ENCODE results near the gene PARVA. TPM values are rescaled to one million over a fixed set of nuclear protein-coding genes. Genes with fewer than 3 reads are reported as not detected.

The PARVA gene, protein sequence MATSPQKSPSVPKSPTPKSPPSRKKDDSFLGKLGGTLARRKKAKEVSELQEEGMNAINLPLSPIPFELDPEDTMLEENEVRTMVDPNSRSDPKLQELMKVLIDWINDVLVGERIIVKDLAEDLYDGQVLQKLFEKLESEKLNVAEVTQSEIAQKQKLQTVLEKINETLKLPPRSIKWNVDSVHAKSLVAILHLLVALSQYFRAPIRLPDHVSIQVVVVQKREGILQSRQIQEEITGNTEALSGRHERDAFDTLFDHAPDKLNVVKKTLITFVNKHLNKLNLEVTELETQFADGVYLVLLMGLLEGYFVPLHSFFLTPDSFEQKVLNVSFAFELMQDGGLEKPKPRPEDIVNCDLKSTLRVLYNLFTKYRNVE
- total RNA-seq: 100 to 1,000 TPM in 1 of 4 donors, 10 to 100 TPM in 3; 64.0 to 164 (median 93.5) TPM

GRCh38 chr11:12377106-12377823, at the start of gene PARVA:
Gene PARVA, plus strand, starts transcription at chr11:12377571. Its CDS starts 77 bp downstream, at chr11:12377648.
- DNase-seq (ENCODE audit: low spot score): no peak
- no peak for TF ChIP-seq CTCF (IDR thresholded peaks at IDR 0.05)

GRCh38 chr11:12329169-12329568, 48.2 kb upstream of the PARVA start:
- TF ChIP-seq CTCF (IDR thresholded peaks at IDR 0.05): no peak
- DNase-seq (ENCODE audit: low spot score) (no peak), ATAC-seq (ENCODE audit: low FRiP score) (no peak)

More at GRCh38 chr11:12377106-12377823, at the start of gene PARVA:
- peak; percentile 61 for ATAC-seq (ENCODE audit: low FRiP score)

DNA sequence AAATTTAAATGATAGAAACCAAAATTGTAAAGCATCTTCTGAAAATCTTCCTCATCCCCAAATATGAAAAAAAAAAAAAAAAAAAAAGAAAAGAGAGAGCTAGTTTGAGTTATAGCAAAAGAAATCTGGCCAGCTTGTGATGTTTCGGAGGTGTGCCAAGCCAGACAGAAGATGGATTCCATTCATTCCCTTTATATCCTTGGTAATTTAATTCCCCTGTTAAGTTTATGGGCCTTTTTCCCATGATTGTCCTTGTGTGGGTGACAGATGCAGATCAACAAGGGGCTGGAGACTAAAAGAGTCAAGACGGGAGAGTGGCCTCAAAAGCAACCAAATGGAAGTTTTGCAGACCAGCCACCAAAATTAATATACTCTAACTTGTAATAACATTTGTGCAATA, 47.6 kb upstream of the PARVA start:
- ATAC-seq (ENCODE audit: low FRiP score): no peak
- no peak for DNase-seq (ENCODE audit: low spot score)
- no peak for TF ChIP-seq CTCF (IDR thresholded peaks at IDR 0.05)

DNA sequence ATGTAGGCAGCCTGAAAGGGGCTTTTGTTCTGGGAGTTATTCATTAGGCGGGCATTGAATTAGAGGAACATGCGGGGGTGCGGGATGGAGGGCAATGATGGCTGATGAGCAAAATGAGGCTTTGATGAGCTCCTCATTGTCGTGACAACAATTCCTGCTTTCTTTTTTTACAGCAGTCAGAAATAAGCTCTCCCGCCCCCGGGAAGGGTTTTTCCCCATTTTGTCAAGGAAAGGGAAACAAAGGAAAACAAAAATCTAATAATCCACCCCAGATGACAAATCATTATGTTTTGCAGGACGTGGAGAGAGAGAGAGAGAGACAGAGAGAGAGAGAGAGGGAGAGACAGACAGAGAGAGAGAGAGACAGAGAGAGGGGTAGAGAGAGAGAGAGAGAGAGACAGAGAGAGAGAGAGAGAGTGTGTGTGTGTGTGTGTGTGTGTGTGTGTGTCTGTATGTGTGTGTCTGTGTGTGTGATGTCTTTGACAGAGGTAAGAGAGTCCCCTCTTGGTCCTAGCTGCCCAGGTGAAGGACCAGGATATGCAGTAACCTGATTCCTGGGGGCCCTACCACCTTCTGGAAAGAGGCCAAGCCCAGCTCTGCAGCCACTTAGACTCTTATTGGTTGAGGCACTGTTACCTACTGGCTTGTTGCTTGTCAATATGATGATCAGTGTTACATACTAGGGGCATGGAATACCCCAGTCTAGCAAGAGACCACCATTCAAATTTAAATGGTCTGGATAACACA, 46.7 kb upstream of the PARVA start:
- TF ChIP-seq CTCF (IDR thresholded peaks at IDR 0.05): no peak
- ATAC-seq (ENCODE audit: low FRiP score): no peak
- DNase-seq (ENCODE audit: low spot score): no peak

GRCh38 chr11:12331239-12331874, 46.0 kb upstream of the PARVA start:
- peak; percentile 52 for DNase-seq (ENCODE audit: low spot score)
- no peak for ATAC-seq (ENCODE audit: low FRiP score)
- TF ChIP-seq CTCF (IDR thresholded peaks at IDR 0.05): peak in 1 of 3 donors; percentile 56

GRCh38 chr11:12343526-12343925, 33.8 kb upstream of the PARVA start:
- TF ChIP-seq CTCF (IDR thresholded peaks at IDR 0.05): no peak
- DNase-seq (ENCODE audit: low spot score) (no peak), ATAC-seq (ENCODE audit: low FRiP score) (no peak)

Data from omental fat pad (tissue), 4 donors.